K562 (cell line): Measurements from ENCODE around the gene TACR2. TPM values are rescaled to one million over a fixed set of nuclear protein-coding genes. Genes with fewer than 3 reads are reported as not detected.

Source experiments
- ARHGAP35 ChIP-seq: fragments of 450-650 bp; IDR thresholded peaks from 2 replicates; pipeline ENCODE4 v1.6.1; 2018; ENCODE audit not compliant: partially characterized antibody
- GMEB1 ChIP-seq: fragments of 250-450 bp; sonication (Bioruptor Pico); IDR thresholded peaks from 2 replicates; pipeline ENCODE4 v1.4.0; 2020; ENCODE audit warnings: mild to moderate bottlenecking
- HMG20B ChIP-seq: fragments of 250-450 bp; sonication (Bioruptor Pico); IDR thresholded peaks from 2 replicates; pipeline ENCODE4 v1.5.0; 2021; ENCODE audit warnings: mild to moderate bottlenecking
- MAFK ChIP-seq: IDR thresholded peaks from 2 replicates; pipeline ENCODE4 v1.6.1; 2011; ENCODE audit warnings: low read length, improper control_type of control experiment
- NCOA1 ChIP-seq: fragments of 450-650 bp; IDR thresholded peaks from 2 replicates; pipeline ENCODE4 v1.6.1; 2016; ENCODE audit warnings: low read depth
- SOX6 ChIP-seq: fragments of 450-650 bp; IDR thresholded peaks from 2 replicates; pipeline ENCODE4 v1.6.1; 2014; ENCODE audit warnings: mild to moderate bottlenecking
- TRIM28 ChIP-seq: fragments of 450-650 bp; IDR thresholded peaks from 2 replicates; pipeline ENCODE4 v1.6.1; 2017
- USF1 ChIP-seq: sonication (generic); formaldehyde crosslinking; IDR thresholded peaks from 2 replicates; pipeline ENCODE4 v1.9.0; 2022; ENCODE audit warnings: mild to moderate bottlenecking, missing genetic modification reagents
- ZHX1 ChIP-seq: fragments of 150-350 bp; conservative IDR thresholded peaks from 2 replicates; pipeline ENCODE4 v1.6.1; 2014; ENCODE audit warnings: low read length
- ZNF324 ChIP-seq: fragments of 250-450 bp; sonication (Bioruptor Pico); IDR thresholded peaks from 2 replicates; pipeline ENCODE4 v1.4.0; 2020; ENCODE audit warnings: mild to moderate bottlenecking
- ZNF609 ChIP-seq: sonication (generic); formaldehyde crosslinking; IDR thresholded peaks from 2 replicates; pipeline ENCODE4 v1.8.1; 2023; ENCODE audit warnings: missing genetic modification reagents, mild to moderate bottlenecking, borderline replicate concordance
- ZNF707 ChIP-seq: fragments of 250-450 bp; sonication (Bioruptor Pico); conservative IDR thresholded peaks from 2 replicates; pipeline ENCODE4 v1.8.0; 2022; ENCODE audit warnings: inconsistent platforms, mild to moderate bottlenecking, moderate library complexity
- polyA plus RNA-seq, 8 experiments: library from polyadenylated mRNA; depleted of rRNA in 4 of 8; stranded (reverse) in 5 of 8; unstranded in 3 of 8; fragments of >200 nt; fragmentation: Nextera tagmentation in 2 of 8; fragmentation: Illumina TruSeq in 1 of 8; extraction: Ambion mirVana in 2 of 8; extraction: Trizol in 1 of 8; gene quantifications; 2 replicates each; pipeline versions ENCODE4 v1.2.1 to v1.2.3, GENCODE V29; 2011 to 2014; ENCODE audit warnings: inconsistent platforms in 1 of 8, missing spikeins in 1 of 8
- total RNA-seq, 7 experiments: library from RNA; depleted of rRNA in 6 of 7; stranded (reverse); fragments of >200 nt in 6 of 7; fragmentation: Illumina TruSeq in 2 of 7; extraction: Trizol in 2 of 7; gene quantifications; 2 replicates each; pipeline versions ENCODE4 v1.2.1 to v1.2.3, GENCODE V29; 2011 to 2021; ENCODE audit warnings: low replicate concordance in 1 of 7

The TACR2 gene
- total and polyA plus RNA-seq, 9 of the 15 experiments (the other 6 are each of a cell fraction or from before 2014, with no cell fraction given), result not detected

GRCh38 chr10:69410487-69410886 lies 6.2 kb downstream of the TACR2 start (continued):
- TF ChIP-seq ZNF609 (CRISPR knock-in tag), result no peak
- no peak for TF ChIP-seq ARHGAP35
- TF ChIP-seq NCOA1, result no peak
- TF ChIP-seq MAFK, result no peak
- no peak for TF ChIP-seq USF1 (CRISPR knock-in tag)
- no peak for TF ChIP-seq TRIM28
- TF ChIP-seq ZNF324 (CRISPR knock-in tag), result no peak
- TF ChIP-seq ZNF707 (CRISPR knock-in tag), result 0 out of 2 replicates have a peak, but pooled peaks have one; percentile 32
- TF ChIP-seq ZHX1, result no peak
- TF ChIP-seq GMEB1 (CRISPR knock-in tag), result peak; percentile 63; the same call in 1 of the 2 replicates
- no peak for TF ChIP-seq HMG20B (CRISPR knock-in tag)
- no peak for TF ChIP-seq SOX6
